ENCODE results near the gene NAT10.

DNA sequence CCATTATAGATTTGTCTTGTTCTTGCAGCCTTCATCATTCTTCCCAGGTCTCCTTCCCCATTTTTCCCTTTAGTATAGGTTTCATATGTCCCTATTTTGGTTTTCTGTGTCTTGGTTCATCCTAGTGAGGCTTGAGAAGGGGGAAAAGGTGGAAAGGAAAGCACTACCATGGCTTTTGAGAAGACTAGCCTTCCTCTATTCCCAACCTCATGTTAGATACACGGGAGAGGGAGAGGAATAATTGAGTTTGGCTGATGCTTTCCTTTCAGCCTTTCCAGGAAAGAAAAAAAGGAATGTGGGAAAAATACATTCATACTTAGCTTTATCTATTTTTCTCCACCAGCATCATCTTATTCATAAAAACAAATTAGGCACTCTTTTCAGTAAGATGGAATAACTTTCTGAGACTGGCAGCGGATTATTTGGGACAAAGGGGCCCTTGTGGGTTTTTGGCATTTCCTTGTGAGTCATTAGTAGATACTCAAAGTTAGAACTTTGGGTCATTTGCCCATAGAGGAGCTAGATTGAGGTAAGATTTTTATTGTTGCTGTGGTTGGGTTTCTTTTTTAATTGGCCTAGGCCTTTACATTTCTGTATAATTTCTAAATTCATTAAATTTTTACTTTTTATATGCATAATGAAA lies 30.1 kb upstream of the NAT10 start:
- no peak for TF ChIP-seq CTCF (IDR thresholded peaks at IDR 0.05; ENCODE audit: insufficient read depth, low read length, poor library complexity, severe bottlenecking)
- no peak for TF ChIP-seq EZH2phosphoT487 (conservative IDR thresholded peaks at IDR 0.05; ENCODE audit: low read length)
